Measurements from ENCODE around the gene CCL27.

Gene CCL27

DNA sequence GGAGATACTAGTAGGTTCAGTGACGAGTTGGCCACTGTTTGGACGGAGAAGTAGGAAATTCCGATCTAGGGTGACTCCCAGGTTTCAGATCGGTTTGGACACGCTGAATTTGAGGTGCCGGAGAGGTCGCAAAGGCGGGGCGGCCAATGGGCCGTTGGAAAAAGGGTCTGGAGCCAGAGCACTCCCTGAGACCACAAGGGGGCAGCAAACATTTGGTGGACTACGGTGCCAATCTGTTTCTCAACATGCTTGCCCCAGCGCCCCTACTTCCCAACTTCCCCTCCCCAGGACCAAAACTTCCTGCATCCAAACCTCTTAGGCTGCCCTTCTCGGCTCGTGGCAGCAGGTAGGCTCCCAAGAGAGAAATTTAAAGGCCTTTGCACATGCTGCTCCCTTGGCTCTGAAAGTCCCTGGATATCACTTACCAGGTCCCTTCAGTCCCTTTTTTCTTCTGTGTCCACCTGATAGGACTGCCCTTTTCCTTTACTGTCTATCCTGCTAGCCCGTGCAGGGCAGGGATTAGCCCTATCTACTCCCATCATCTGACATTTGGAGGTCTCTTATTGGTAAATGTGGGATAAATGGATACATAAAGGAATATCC is 49.6 kb downstream of the CCL27 start:
- H3K4me1 ChIP-seq (ENCODE audit: insufficient read depth, poor library complexity, severe bottlenecking) = no peaks in the 10 kb centered on the region
- no peaks in the 10 kb centered on the region for H3K27me3 ChIP-seq (ENCODE audit: insufficient read depth, poor library complexity, severe bottlenecking)
- peak overlapping the region; percentile 73 for H3K27ac ChIP-seq (ENCODE audit: poor library complexity, severe bottlenecking)
- no peaks in the 10 kb centered on the region for H3K9me3 ChIP-seq (ENCODE audit: severe bottlenecking)
- DNase-seq (ENCODE audit: low spot score) = no peak
- no peaks in the 10 kb centered on the region; the same call in 1 of the 2 replicates for H3K36me3 ChIP-seq (ENCODE audit: low read depth)
- TF ChIP-seq, protein P1, sequence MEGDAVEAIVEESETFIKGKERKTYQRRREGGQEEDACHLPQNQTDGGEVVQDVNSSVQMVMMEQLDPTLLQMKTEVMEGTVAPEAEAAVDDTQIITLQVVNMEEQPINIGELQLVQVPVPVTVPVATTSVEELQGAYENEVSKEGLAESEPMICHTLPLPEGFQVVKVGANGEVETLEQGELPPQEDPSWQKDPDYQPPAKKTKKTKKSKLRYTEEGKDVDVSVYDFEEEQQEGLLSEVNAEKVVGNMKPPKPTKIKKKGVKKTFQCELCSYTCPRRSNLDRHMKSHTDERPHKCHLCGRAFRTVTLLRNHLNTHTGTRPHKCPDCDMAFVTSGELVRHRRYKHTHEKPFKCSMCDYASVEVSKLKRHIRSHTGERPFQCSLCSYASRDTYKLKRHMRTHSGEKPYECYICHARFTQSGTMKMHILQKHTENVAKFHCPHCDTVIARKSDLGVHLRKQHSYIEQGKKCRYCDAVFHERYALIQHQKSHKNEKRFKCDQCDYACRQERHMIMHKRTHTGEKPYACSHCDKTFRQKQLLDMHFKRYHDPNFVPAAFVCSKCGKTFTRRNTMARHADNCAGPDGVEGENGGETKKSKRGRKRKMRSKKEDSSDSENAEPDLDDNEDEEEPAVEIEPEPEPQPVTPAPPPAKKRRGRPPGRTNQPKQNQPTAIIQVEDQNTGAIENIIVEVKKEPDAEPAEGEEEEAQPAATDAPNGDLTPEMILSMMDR (IDR thresholded peaks at IDR 0.05; ENCODE audit: poor library complexity, severe bottlenecking) = peak; percentile 90
- ATAC-seq (ENCODE audit: low read depth) = peak; percentile 68
- H3K4me3 ChIP-seq (ENCODE audit: severe bottlenecking) = peak overlapping the region; percentile 57

All from RWPE2 (cell line).